Small intestine (tissue), 7 donors: Measurements from ENCODE around the gene RMI2. TPM values are rescaled to one million over a fixed set of nuclear protein-coding genes. Genes with fewer than 3 reads are reported as not detected.
A peak's percentile ranks its signal among the peaks of the same experiment; 100 is the strongest.

Experiments used
- DNase-seq, 2 donors: peaks; one replicate each; pipeline versions ENCODE4 v3.0.0 to v3.0.0-alpha.2; 2013
- FAIRE-seq: peaks from 2 replicates; lab custom pipeline; 2012; peaks lifted over from hg19 to GRCh38; lab: Jason Lieb, UNC
- H3K27ac ChIP-seq, 3 donors: one replicate each; pipeline ENCODE4 v1.5.1; 2013; ENCODE audit warnings: low read length in 2 of 3, mild to moderate bottlenecking in 2 of 3, control low read depth in 1 of 3, inconsistent platforms in 1 of 3, low read depth in 1 of 3, moderate library complexity in 1 of 3
- H3K27me3 ChIP-seq, 3 donors: one replicate each; pipeline ENCODE4 v1.6.1; 2013; ENCODE audit warnings: low read length in 3 of 3, inconsistent platforms in 1 of 3; ENCODE audit not compliant: control insufficient read depth in 3 of 3, insufficient read depth in 3 of 3
- H3K36me3 ChIP-seq, 3 donors: one replicate each; pipeline ENCODE4 v1.6.1; 2013; ENCODE audit warnings: low read length in 3 of 3, inconsistent platforms in 1 of 3, low read depth in 1 of 3, mild to moderate bottlenecking in 1 of 3, moderate library complexity in 1 of 3; ENCODE audit not compliant: control insufficient read depth in 3 of 3, insufficient read depth in 2 of 3
- H3K4me1 ChIP-seq, 3 donors: one replicate each; pipeline ENCODE4 v1.6.1; 2013; ENCODE audit warnings: low read length in 2 of 3, inconsistent platforms in 1 of 3, low read depth in 1 of 3, mild to moderate bottlenecking in 1 of 3, moderate library complexity in 1 of 3; ENCODE audit not compliant: control insufficient read depth in 3 of 3, insufficient read depth in 2 of 3
- H3K4me3 ChIP-seq, 3 donors: one replicate each; pipeline ENCODE4 v1.5.1; 2013; ENCODE audit warnings: low read length in 3 of 3, control low read depth in 1 of 3, inconsistent platforms in 1 of 3, low read depth in 1 of 3, mild to moderate bottlenecking in 1 of 3, moderate library complexity in 1 of 3
- H3K9me3 ChIP-seq, 2 donors: one replicate each; pipeline ENCODE4 v1.6.1; 2013; ENCODE audit warnings: low read depth in 1 of 2, low read length in 1 of 2; ENCODE audit not compliant: control insufficient read depth in 2 of 2, insufficient read depth in 1 of 2
- WGBS, 3 donors: extraction: QIAGEN DNeasy Blood & Tissue Kit; methylation state at CpG; one replicate each; pipeline ENCODE4 v1.1.7; 2013; 5-methylcytosine and 5-hydroxymethylcytosine counted together
- polyA plus RNA-seq, 4 donors: library from polyadenylated mRNA; stranded (reverse) in 3 of 4; unstranded in 1 of 4; fragments of 200-250 nt in 3 of 4; fragments of 120-200 nt in 1 of 4; gene quantifications; one replicate each; pipeline versions ENCODE4 v1.2.1 to v1.2.3, GENCODE V29; 2013
- donor health status: healthy with polysubstance abuse.
- donor health status: control.
- donor health status: control.
- donor health status: Bipolar disorder and iron deficiency.
- donor health status: healthy.

Gene RMI2
- polyA plus RNA-seq, 4 donors = 1.4 to 14.6 (median 8.6) TPM

- H3K4me3 ChIP-seq = no peak overlapping the region
- WGBS, 3 donors = 66 to 78% (median 76%) methylated on average over 5 of the region's 5 CpGs
- no peaks in the 10 kb centered on the region for H3K27me3 ChIP-seq
- H3K27ac ChIP-seq = peak overlapping the region in 1 of 3 donors; percentile 63
- DNase-seq (no peak), FAIRE-seq (no peak)
- H3K9me3 ChIP-seq = no peaks in the 10 kb centered on the region
- H3K4me1 ChIP-seq = peaks cover 0 to 11% (median 2%) of the 10 kb centered on the region in 3 donors
- H3K36me3 ChIP-seq = peaks cover 0 to 4% (median 4%) of the 10 kb centered on the region in 3 donors
These were observed 5.3 kb downstream of the RMI2 start for GRCh38 chr16:11350519-11350918.

GRCh38 chr16:11350921-11351335 lies 5.7 kb downstream of the RMI2 start:
- FAIRE-seq = no peak
- Histone ChIP-seq H3K36me3 (peaks cover 0 to 4% (median 4%) of the 10 kb centered on the region in 3 donors), H3K27me3 (no peaks in the 10 kb centered on the region), H3K9me3 (no peaks in the 10 kb centered on the region), H3K4me3 (no peak overlapping the region), H3K4me1 (peaks cover 0 to 8% (median 2%) of the 10 kb centered on the region in 3 donors), H3K27ac (peak overlapping the region in 2 of 3 donors; percentile 22 to 63)
- WGBS, 3 donors = 63 to 82% (median 81%) methylated on average over 8 of the region's 8 CpGs
- DNase-seq = no peak

GRCh38 chr16:11353158-11353557 lies 7.9 kb downstream of the RMI2 start:
- H3K4me3 ChIP-seq = no peak overlapping the region
- no peak for FAIRE-seq
- no peaks in the 10 kb centered on the region for H3K27me3 ChIP-seq
- H3K27ac ChIP-seq = no peak overlapping the region
- 58 to 61% (median 59%) methylated on average over 4 of the region's 4 CpGs for WGBS, 3 donors
- peaks cover 0 to 4% (median 4%) of the 10 kb centered on the region in 3 donors for H3K36me3 ChIP-seq
- H3K4me1 ChIP-seq = peaks cover 0 to 8% (median 2%) of the 10 kb centered on the region in 3 donors
- no peaks in the 10 kb centered on the region for H3K9me3 ChIP-seq
- DNase-seq = no peak

- FAIRE-seq = no peak
- H3K27me3 ChIP-seq = no peaks in the 10 kb centered on the region
- peaks cover 0 to 6% (median 2%) of the 10 kb centered on the region in 3 donors for H3K4me1 ChIP-seq
- H3K36me3 ChIP-seq = peaks cover 0 to 4% (median 4%) of the 10 kb centered on the region in 3 donors
- H3K27ac ChIP-seq = peak overlapping the region in 2 of 3 donors; percentile 22 to 36
- 66 to 77% (median 70%) methylated on average over 5 of the region's 5 CpGs for WGBS, 3 donors
- H3K9me3 ChIP-seq = no peaks in the 10 kb centered on the region
- H3K4me3 ChIP-seq = no peak overlapping the region
- no peak for DNase-seq
These were observed 9.1 kb downstream of the RMI2 start for GRCh38 chr16:11354407-11354732.

- FAIRE-seq = no peak
- no peaks in the 10 kb centered on the region for H3K27me3 ChIP-seq
- 51 to 83% (median 66%) methylated on average over 11 of the region's 11 CpGs for WGBS, 3 donors
- peaks cover 0 to 2% (median 0%) of the 10 kb centered on the region in 3 donors for H3K4me1 ChIP-seq
- H3K9me3 ChIP-seq = no peaks in the 10 kb centered on the region
- peak in 1 of 2 donors; percentile 17 for DNase-seq
- peak overlapping the region in 2 of 3 donors; percentile 22 to 47 for H3K27ac ChIP-seq
- no peak overlapping the region for H3K4me3 ChIP-seq
- peaks cover 0 to 4% (median 4%) of the 10 kb centered on the region in 3 donors for H3K36me3 ChIP-seq
These were observed 9.7 kb downstream of the RMI2 start for GRCh38 chr16:11354733-11355574.

GRCh38 chr16:11355862-11356261 lies 10.6 kb downstream of the RMI2 start:
- FAIRE-seq (no peak), DNase-seq (no peak)
- Histone ChIP-seq H3K9me3 (no peaks in the 10 kb centered on the region), H3K27ac (no peak overlapping the region), H3K27me3 (no peaks in the 10 kb centered on the region), H3K4me1 (peaks cover 0 to 2% (median 0%) of the 10 kb centered on the region in 3 donors), H3K4me3 (no peak overlapping the region), H3K36me3 (peaks cover 0 to 4% (median 4%) of the 10 kb centered on the region in 3 donors)
- 62 to 79% (median 67%) methylated on average over 8 of the region's 8 CpGs for WGBS, 3 donors

- FAIRE-seq (no peak), DNase-seq (peak; percentile 68 to 74)
- 52 to 62% (median 54%) methylated on average over 15 of the region's 15 CpGs for WGBS, 3 donors
- H3K4me1 ChIP-seq = peaks cover 0 to 6% (median 0%) of the 10 kb centered on the region in 3 donors
- H3K27me3 ChIP-seq = no peaks in the 10 kb centered on the region
- H3K9me3 ChIP-seq = no peaks in the 10 kb centered on the region
- no peak overlapping the region for H3K4me3 ChIP-seq
- no peak overlapping the region for H3K27ac ChIP-seq
- peaks cover 0 to 4% (median 2%) of the 10 kb centered on the region in 3 donors for H3K36me3 ChIP-seq
These were observed 11.5 kb downstream of the RMI2 start for GRCh38 chr16:11356573-11357331.

GRCh38 chr16:11358531-11358930 lies 13.3 kb downstream of the RMI2 start:
- H3K4me3 ChIP-seq = no peak overlapping the region

More at GRCh38 chr16:11358531-11358930, 13.3 kb downstream of the RMI2 start:
- Histone ChIP-seq H3K9me3 (no peaks in the 10 kb centered on the region), H3K27ac (no peak overlapping the region), H3K27me3 (no peaks in the 10 kb centered on the region), H3K36me3 (peaks cover 0 to 2% (median 2%) of the 10 kb centered on the region in 3 donors), H3K4me1 (peaks cover 0 to 6% (median 0%) of the 10 kb centered on the region in 3 donors)
- FAIRE-seq = no peak
- 81 to 85% (median 82%) methylated on average over 7 of the region's 7 CpGs for WGBS, 3 donors
- no peak for DNase-seq
